GM21423 (cell line): ENCODE measurements around the gene FAM53B.

Experiments
- ATAC-seq: cut with Tn5 transposase; IDR thresholded peaks from one replicate; pipeline ENCODE4 v1.9.1; 2021; ENCODE audit warnings: mild to moderate bottlenecking, moderate library complexity; ENCODE audit not compliant: unreplicated experiment

The FAM53B gene

DNA sequence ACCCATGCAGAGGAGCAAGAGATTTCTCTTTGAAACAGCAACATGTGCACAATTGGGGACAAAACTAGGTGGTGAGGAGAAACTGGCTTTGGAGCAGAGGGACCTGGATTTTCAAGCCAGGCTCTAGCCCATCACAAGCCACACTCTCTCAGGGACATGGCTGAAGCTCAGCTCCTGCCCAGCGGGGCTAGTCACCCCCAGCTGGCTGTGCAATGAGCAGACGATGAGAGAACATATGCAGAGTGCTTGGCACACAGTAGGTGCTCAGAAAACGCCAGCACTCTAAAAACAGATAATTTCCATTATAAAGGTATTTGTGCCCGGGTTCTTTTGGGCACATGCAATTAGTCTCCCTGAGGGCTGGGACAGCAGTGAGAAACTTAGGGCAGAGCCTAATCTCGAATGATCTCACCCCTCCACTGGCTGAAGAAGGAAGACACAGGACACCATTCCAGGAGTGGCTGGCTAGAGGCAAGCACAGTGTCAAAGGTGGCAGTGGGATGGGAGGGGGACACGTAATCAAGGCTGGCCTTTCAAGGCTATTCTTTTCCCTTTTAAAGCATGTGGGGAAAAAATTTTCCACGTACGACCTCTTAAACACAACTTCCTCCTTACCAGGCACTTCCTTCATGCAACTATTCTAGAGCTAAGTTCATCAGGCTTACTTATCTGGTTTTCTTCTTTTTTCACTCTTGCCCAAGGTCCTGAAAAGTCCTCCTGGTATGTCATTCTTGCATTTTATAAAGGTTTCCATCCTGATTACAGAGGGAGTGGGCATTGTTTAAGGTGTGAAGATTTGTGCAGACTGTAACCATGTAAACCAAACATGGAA, 15.1 kb downstream of the FAM53B start:
- ATAC-seq = no peak

DNA sequence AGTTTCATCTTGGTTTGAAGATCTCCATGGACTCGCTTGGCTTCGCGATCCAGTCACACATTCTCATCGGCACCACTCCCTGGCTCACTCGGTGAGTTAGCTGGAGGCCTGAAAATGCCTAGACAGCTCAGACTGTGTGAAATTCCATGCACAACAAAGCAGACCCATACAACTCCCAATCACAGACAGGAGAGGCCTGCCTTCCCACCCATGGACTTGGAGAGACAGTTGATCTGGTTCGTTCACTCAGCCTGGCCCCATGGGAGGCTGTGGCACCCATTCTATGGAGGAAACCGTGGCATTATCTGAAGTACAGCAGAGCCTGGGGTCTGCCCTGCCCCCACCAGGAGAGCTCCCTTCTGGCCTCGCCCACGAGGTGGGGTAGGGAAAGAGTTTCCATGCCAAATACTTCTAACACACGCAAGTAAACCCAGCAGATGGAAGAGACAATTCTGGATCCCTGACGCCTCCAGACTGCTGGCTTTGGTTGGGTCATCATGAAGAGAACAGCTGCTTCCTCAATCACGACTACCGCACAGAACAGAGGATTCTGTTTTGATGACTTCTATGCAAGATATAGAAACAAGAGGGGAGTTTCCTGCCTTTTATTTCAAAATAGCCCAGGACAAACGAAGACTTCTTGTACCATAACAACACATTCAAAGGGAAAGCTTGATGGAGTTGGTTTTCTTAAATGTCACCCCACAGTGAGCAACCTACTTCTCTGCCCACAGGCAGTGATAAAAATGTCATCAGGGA, 15.9 kb downstream of the FAM53B start:
- ATAC-seq = no peak

DNA sequence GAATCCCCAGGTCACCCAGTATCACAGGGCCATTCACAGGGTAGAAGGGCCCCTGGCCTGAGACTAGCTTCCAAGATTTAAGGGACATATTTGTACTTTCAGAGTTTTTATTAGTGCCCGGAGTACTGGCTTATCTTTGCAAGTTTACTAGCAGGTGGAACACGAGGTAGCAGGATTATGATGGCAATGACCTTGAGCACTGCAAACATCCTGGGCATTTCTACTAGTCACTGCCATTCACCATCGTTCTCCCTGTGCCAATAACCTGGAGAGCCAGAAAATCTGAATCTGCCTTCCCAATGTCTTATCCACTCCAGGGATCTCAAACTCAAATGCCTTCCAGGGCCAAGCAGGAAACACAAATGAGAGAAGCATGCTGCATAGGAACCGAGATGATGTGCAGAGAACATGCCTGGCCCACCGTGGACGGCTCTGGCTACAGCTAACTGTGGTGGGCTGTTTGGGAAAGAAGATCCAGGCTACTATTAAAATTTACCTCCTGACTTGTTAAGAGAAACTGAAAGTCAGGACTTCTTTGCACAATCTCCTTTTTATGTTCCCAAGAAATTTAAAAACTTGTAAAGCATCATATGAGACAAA, 16.7 kb downstream of the FAM53B start:
- no peak for ATAC-seq

DNA sequence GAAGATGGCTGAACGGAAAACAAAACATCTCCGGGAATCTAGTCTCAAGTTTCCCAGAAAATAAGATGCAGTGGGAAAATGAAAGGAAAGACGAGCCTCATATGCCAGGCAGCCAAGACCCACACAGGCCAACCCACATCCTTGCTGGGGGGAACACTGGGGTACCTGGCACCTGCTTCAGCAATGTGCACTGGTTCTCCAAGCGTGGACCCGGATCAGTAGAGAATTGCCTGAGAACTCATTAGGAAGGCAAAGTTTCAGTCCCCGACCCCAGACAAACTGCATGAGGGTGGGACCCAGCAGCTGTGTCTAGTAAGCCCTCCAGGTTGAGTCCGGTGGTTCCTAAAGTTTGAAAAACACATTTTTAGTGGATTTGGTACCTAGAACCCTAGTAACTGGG, 18.4 kb downstream of the FAM53B start:
- no peak for ATAC-seq

DNA sequence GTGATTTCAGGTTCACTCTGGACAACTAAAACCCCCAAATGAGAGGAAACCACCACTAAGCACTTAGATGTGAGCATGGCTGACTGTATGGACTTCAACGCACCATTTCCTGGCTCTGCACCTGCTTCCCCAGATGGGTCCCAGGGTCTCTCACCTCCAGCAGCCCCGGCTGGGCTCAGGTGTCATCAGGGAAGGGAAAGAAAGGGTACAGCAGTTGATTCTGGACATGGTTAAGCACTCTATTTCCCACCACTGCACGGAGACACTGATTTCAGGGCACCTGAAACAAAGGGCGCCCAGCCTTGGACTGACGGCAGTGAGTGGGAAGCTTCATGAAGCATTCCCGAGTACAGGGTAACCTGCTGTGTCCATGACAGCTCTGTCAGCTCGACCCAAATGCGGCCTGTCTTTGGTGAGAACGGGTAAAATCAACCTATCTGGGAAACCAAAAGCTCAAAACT, 19.0 kb downstream of the FAM53B start:
- ATAC-seq = no peak

DNA sequence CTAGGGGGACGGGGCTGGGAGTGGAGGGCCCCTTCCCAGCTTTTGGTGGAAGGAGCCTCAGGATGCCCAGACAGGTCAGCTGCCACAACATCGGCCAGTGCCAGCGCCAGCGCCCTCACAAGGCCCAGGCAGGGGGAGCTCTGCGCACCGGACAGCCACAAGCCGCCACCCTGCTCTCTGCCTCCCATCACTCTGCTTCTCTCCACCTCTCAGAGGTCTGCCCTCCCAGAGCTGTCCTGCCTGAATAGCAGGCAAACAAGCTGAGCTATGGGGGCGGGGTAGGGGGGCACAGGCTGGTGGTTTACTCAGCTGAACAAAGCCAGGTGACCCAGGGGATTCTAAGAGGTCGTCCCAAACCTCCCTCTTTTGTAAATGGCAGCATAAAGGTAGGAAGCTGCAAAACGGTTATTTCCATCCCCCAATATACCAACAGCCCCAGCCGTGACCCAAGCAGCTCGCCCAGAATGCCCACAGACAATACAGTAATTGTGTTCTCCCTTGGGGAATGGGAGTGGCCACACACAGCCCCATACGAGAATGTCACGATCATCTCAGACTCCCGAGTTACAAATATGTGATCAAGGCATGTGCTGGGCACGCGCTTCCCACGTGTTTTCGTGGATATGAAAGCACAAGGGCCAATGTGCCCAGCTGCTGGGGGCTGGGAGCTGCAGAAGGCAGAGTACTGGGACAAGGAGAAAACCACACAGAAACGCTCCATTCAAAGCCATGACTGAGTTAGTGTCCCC, 19.7 kb downstream of the FAM53B start:
- ATAC-seq = no peak

DNA sequence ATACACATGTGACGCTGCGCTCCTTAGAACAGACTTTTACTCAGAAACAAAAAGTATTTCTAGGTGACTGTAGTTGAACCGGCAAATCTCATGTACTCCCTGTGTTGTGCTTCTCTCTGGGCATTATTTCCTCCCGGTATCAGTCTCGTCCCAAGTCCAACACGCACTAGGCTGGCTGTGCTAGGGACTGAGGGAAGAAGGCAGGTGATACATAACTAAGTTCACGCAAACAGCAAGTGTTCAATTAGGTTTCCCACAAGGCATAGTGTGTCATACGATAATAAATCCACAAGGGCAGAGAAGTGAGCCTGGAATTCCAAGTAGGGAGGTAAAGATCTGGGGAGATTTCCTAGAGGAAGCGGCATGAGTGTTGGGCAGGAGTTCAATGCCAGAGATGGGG, 20.4 kb downstream of the FAM53B start:
- ATAC-seq = no peak

DNA sequence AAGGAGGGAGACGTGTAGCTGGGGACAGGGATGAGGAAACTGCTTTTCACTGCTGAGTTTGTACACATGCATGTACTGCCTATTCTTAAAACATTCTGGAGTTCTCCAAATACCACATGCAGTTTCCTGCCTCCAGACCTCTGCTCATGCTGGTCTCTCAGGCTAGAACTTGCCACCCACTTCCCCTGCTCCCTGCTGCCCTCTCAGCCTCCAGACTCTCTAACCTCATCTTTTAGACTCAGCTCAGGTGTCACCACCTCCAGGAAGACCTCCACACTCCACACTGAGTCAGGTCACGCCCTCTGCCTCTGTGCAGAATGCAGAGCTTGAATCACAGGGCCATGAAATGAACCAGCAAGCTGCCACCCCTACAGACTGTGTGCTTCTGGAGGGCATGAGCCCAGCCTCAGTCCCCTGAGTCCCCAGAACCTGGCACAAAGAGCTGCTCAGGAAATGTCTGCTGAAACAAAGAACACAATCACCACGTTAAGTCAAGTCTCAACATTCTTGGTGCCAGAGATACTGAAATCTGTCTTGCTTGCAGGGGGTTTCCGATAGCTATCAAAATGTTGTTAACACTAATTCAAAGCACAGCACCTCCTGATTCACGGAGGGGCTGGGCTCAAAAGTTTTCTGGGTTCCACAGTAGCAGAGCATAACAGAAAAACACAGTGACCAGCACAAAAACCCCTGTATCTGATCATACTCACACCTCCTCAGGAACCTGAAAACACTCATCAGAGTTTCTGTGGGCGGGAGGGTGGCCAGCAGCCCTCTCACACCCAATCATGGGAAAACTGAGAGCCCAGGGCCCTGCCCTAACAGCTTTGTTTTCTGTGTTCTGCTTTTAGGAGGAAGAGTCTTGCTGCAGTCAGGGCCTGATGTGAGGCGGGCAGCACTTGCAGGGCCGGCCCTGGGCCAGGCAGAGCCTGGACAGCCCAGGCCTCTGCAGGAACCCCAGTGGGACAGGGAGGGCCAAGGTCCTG, 21.1 kb downstream of the FAM53B start:
- ATAC-seq = peak; percentile 72

DNA sequence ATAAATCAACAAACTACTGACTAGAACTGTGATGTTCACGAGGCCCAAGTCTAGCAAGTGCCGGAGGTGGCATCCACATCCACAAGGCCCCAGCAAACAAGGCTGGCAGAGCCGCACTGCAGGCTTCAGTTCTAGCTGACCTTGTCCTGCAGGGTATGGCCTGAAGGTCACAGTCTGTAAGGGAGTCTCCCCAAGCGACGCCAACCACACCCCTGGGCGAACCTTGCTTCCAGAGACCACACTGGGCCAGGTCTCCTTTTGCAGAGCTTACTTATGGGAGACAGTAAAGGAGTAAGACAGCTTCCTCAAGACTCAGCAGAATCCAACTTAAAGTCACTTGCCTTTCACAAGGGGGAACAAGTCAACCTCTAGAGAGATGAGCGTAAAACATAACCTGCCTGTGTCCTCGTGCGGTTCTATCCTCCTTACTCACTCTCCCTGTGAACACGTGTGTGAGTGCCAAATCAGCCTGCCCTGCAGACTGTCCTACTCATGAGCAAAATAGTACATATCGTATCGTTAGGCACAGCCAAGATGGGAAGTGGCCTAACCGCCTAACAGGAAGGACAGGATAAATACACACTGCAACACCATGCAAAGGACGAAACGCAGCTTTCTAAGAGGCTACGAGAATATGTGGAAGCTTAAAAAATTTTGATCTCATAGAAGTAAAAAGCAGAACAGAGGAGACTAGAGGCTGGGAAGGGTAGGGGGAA, 22.7 kb downstream of the FAM53B start:
- no peak for ATAC-seq

DNA sequence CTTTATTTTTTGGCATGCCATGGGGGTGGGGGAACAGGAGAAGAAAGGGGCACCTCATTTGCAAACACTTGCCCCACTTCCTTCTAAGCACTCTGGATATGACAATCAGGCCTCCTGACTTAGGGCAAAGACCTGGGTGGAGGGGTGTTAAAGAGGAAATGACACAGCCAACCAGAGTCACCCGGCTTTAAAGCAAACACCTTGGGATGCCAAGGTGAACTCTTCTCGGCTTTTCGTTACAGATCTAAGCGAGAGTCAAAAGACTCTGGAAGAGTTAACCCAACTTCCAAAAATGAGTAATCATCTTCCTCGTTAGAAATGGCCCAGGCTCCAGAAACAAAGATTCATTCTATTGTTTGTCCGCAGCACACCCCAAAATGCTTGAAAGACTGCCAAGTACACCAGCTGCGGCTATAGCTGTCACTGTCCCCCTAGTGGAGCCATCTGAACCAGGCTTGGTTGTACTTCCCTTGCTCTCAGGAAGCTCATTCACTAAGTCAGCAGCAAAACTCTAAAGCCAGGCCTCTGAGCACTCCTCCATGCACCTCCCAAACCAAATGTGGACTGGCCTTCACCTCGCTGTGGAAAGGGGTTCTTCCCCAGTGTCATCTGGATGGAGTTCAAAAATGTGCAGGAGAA, 24.8 kb downstream of the FAM53B start:
- peak; percentile 43 for ATAC-seq

DNA sequence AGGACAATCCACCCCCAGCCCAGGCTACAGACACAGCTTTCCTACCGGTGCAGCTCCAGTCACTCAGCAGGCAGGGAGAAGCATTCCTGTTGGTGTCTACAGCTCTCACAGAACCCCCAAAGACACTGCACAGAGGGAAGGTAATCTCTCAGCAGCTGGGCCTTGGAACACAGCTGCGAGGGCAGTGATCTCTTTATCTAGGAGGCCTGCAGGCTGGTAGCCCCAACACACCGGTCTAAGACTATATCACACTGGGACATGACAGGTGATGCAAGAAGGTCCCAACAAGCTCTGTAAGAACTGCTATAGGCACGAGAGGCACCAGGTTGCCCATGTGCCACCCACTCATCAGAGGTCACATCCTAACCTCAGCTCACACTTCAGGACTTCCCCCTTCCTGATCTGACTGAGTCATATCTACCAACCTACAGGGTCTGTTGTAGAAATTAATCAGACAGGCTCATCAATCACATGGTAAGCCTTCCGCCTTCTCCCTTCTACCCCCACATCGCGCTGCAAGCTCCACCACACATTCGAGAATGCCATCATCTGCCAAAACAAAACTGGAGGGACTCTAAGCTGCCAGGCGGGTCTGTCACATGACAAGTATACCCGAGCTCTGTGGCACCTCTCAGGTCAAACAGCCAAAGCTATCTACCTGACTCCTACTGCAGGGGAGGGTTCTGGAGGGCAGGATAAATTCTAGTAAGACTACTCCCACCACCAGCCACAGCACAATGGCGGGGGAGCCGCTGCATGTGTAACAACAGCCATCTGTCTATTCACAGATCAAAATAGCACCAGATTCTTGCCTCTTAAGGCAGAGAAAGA, 26.1 kb downstream of the FAM53B start:
- peak; percentile 54 for ATAC-seq

DNA sequence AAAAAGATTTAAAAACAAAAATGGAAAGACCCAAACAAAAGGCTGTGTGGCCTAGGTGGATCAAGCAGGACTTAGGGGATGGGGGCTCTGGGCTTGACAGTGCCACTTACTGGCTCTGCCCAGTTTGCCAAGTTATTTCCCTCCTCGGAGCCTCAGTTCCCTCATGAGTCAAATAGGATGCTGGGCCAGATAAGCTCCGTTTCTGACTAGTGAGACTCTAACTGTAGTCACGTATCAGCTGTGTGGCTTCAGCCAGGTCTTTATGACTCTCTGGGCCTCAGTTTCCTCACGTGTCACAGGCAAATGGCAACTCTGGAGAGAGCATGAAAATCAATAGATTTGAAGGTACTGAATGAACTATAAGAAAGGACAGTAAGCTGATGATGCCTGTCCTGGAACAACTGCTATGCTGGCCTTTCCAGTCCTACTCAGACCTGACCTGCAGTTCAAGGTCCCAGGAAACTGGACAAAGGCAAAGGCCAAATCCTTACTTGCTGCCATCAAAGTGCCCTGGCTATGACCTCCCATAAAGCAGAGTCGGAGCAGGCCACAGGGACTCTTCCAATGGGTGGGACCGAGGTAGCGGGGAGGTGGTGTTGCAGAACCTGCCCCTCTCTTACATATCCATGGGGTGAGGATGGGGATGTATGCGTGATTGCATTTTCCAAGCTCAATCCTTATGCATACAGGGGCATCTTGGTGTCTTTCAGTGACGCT, 27.0 kb downstream of the FAM53B start:
- ATAC-seq = no peak

DNA sequence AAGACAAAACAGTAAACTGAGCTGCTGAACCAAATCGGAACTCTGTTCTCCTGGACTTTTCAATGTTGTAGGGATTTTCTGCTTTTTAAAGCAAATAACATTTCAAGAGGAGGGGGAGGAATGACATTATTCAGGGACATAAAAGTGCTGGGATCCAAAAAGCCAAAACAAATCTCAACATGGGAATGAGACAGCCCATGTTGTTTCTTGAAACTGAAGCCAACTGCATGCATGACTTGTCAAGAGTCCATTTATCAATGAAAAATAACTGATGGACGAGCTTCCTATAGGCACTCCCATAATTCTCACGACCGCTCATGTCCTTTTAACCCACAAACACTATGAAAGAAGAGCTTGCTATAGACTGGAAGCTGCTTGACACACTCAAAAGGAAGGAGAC, 27.8 kb downstream of the FAM53B start:
- ATAC-seq = no peak

DNA sequence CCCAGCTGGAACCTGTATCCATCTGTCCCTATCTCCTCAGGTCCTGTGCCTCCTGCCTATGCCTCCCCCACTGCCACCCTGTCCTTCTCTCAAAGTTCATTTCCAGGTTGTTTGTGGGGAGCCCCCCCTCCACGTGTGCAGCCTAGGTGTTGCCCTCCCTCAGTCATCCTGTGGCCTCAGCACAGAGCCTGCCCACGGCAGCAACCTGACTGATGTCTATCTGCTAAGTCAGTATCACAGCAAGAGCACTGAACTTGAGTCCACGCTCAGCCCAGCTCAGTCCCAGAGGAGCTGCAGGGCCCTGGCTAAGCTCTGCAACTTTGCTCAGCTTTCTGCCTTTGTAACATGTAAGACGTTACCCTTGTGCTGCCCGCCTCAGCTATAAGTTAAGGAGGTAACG, 28.7 kb downstream of the FAM53B start:
- ATAC-seq = no peak

DNA sequence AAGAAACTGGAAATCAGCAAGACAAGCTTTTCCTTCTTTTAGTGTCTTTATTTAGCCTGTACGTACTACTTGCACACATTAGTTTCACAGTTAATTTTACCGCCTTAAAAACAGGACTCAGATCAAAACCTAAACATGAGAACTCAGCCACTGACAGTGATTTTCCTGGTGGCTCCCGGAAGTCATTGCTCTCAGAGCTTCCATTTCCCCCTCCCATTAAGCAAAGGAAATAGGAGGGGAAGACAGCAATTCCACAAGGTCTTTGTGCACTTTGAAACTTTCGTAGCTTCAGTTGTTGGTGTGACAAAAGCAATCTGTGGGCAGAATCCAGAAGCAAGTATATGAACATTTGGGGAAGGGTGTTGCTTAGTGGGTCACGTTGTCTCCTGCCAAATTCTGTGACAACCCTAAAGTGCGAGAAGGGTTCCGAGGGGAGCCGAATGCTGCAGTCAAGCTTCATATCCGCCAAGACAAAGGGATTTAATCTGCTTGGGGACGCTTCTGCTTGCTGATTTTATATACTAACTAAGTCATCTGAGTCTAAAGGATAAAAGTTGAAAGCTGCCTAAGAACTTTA, 30.4 kb downstream of the FAM53B start:
- no peak for ATAC-seq

DNA sequence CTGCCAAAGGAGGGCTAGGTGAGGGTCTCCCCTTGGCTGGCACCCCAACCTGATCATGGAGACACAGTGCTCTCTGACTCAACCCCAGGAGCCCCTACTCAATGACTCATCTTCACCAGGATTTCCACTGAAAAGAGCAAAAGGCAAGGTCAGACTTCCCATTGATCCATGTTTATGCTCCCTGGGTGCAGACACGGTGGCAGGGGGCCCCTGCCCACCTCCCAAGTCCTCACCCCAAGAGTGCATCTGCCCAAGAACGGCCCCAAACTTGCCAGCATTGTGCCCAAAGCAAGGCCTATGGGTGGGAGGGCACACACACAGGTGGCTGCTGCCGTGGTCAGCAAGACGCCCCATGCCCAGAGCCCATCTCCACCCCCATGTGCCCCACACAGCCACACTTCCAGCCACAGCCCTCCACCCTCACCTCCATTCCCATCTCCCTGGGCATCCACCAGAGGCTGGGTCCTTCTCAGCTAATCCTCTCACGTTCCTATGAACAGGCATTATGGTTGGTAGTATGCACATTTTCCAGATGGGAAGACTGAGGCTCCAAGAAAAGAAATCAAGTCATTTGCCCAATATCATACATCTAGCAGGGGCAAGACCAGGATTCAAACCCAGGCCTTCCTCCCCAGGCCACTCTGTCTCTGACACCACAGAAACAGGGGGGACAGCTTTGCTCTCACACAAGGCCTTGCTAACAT, 31.3 kb downstream of the FAM53B start:
- ATAC-seq = no peak
